Testis (tissue), 3 donors: ENCODE data around the gene PTDSS2. TPM values are rescaled to one million over a fixed set of nuclear protein-coding genes. Genes with fewer than 3 reads are reported as not detected.

Source experiments
- DNase-seq: peaks from one replicate; pipeline ENCODE4 v3.0.0-alpha.2; 2019
- H3K27ac ChIP-seq, 2 donors: fragments of 200-600 bp; sonication (generic); one replicate each; pipeline ENCODE4 v1.5.1; 2019
- H3K27me3 ChIP-seq: fragments of 200-600 bp; sonication (generic); one replicate; pipeline ENCODE4 v1.5.1; 2019
- H3K36me3 ChIP-seq: fragments of 200-600 bp; sonication (generic); one replicate; pipeline ENCODE4 v1.5.1; 2017; ENCODE audit warnings: low read depth; ENCODE audit errors: missing control alignments
- H3K4me1 ChIP-seq: fragments of 200-600 bp; sonication (generic); one replicate; pipeline ENCODE4 v1.5.1; 2019
- H3K4me3 ChIP-seq, 2 donors: fragments of 200-600 bp; sonication (generic); one replicate each; pipeline ENCODE4 v1.5.1; 2017 to 2019
- H3K9me3 ChIP-seq: fragments of 200-600 bp; sonication (generic); one replicate; pipeline ENCODE4 v1.5.1; 2017
- CTCF ChIP-seq, 3 experiments: fragments of 450-650 bp in 2 of 3; fragments of 200-600 bp in 1 of 3; sonication (generic) in 1 of 3; IDR thresholded peaks; one replicate each; pipeline ENCODE4 v1.5.1; 2016 to 2019; ENCODE audit warnings: antibody characterized with exemption in 3 of 3, mild to moderate bottlenecking in 2 of 3, moderate library complexity in 1 of 3
- POLR2A ChIP-seq: fragments of 450-650 bp; IDR thresholded peaks from one replicate; pipeline ENCODE4 v1.6.1; 2017; ENCODE audit warnings: antibody characterized with exemption, mild to moderate bottlenecking, moderate library complexity
- WGBS, 2 donors: methylation state at CpG; one replicate each; pipeline ENCODE4 v1.1.5; 2018; 5-methylcytosine and 5-hydroxymethylcytosine counted together
- intact Hi-C: fragments of 100-400 bp; cut with DNase I; formaldehyde crosslinking; loops from one replicate; pipeline ENCODE4 v1.15.1; 2023; ENCODE audit warnings: low total_unique reads
- polyA plus RNA-seq: library from polyadenylated mRNA; stranded (reverse); fragments of 350-450 nt; fragmentation: Illumina TruSeq; extraction: RNeasy Lipid Tissue Mini Kit (QIAGEN cat#74804); gene quantifications from one replicate; pipeline ENCODE4 v1.2.3, GENCODE V29; 2014; ENCODE audit warnings: low read depth, low replicate concordance; ENCODE audit not compliant: insufficient read depth
- total RNA-seq, 2 donors: library from RNA; depleted of rRNA; stranded (reverse); fragments of >200 nt; gene quantifications; one replicate each; pipeline ENCODE4 v1.2.3, GENCODE V29; 2016

The PTDSS2 gene
- total and polyA plus RNA-seq, 3 donors from 2014 or later, result 107 to 160 (median 116) TPM

GRCh38 chr11:416051-416756, 33.9 kb upstream of the PTDSS2 start:
- WGBS, 2 donors, result 10 to 22% methylated on average over 8 to 31 of the region's 45 CpGs
- intact Hi-C loops, result no loop called here
- no peaks in the 10 kb centered on the region for H3K36me3 ChIP-seq
- peaks cover 3% of the 10 kb centered on the region for H3K4me1 ChIP-seq
- TF ChIP-seq CTCF (IDR thresholded peaks at IDR 0.05) (no peak), POLR2A (no peak)
- no peak overlapping the region for H3K27ac ChIP-seq
- no peak for DNase-seq
- no peaks in the 10 kb centered on the region for H3K27me3 ChIP-seq
- H3K9me3 ChIP-seq, result no peaks in the 10 kb centered on the region
- H3K4me3 ChIP-seq, result peak overlapping the region; percentile 41 to 63

GRCh38 chr11:416757-417621, 33.1 kb upstream of the PTDSS2 start:
- no peak for DNase-seq

GRCh38 chr11:417652-418342, 32.3 kb upstream of the PTDSS2 start:
- no peaks in the 10 kb centered on the region for H3K36me3 ChIP-seq
- H3K27ac ChIP-seq, result no peak overlapping the region
- DNase-seq, result no peak
- intact Hi-C loops, result no loop called here
- no peaks in the 10 kb centered on the region for H3K9me3 ChIP-seq
- H3K4me1 ChIP-seq, result peaks cover 3% of the 10 kb centered on the region
- no peaks in the 10 kb centered on the region for H3K27me3 ChIP-seq
- TF ChIP-seq POLR2A (no peak), CTCF (IDR thresholded peaks at IDR 0.05) (no peak)
- WGBS, 2 donors, result 35 to 65% methylated on average over 10 to 18 of the region's 19 CpGs
- H3K4me3 ChIP-seq, result peak overlapping the region in 1 of 2 donors; percentile 63

More at GRCh38 chr11:416757-417621, 33.1 kb upstream of the PTDSS2 start:
- H3K27ac ChIP-seq, result no peak overlapping the region
- peaks cover 3% of the 10 kb centered on the region for H3K4me1 ChIP-seq
- no peaks in the 10 kb centered on the region for H3K27me3 ChIP-seq
- peak overlapping the region; percentile 41 to 63 for H3K4me3 ChIP-seq
- H3K36me3 ChIP-seq, result no peaks in the 10 kb centered on the region
- no peaks in the 10 kb centered on the region for H3K9me3 ChIP-seq
- intact Hi-C loops, result no loop called here
- 1% methylated on average over 41 to 47 of the region's 97 CpGs for WGBS, 2 donors
- no peak for TF ChIP-seq CTCF (IDR thresholded peaks at IDR 0.05)
- no peak for TF ChIP-seq POLR2A

- intact Hi-C loops, result no loop called here
- H3K9me3 ChIP-seq, result no peaks in the 10 kb centered on the region
- no peak overlapping the region for H3K27ac ChIP-seq
- no peak for DNase-seq
- no peak for TF ChIP-seq CTCF (IDR thresholded peaks at IDR 0.05)
- no peak for TF ChIP-seq POLR2A
- 89 to 95% methylated on average over 23 to 26 of the region's 30 CpGs for WGBS, 2 donors
- H3K27me3 ChIP-seq, result no peaks in the 10 kb centered on the region
- no peaks in the 10 kb centered on the region for H3K4me1 ChIP-seq
- no peak overlapping the region for H3K4me3 ChIP-seq
- H3K36me3 ChIP-seq, result no peaks in the 10 kb centered on the region
Measured at GRCh38 chr11:418343-419247, 31.5 kb upstream of the PTDSS2 start.
